Astrocyte (in vitro differentiated cells and primary cell): ENCODE data around the gene ZBTB38. TPM values are rescaled to one million over a fixed set of nuclear protein-coding genes. Genes with fewer than 3 reads are reported as not detected.

Experiments used
- DNase-seq: peaks from one replicate; pipeline ENCODE4 v3.0.0-alpha.2; 2010; ENCODE audit warnings: low read depth
- FAIRE-seq: peaks from 2 replicates; lab custom pipeline; 2011; peaks lifted over from hg19 to GRCh38; lab: Jason Lieb, UNC
- H2AFZ ChIP-seq: 2 replicates; pipeline ENCODE4 v1.6.0; 2012; ENCODE audit warnings: low read depth, low read length, inconsistent platforms
- H3K27ac ChIP-seq: 2 replicates; pipeline ENCODE4 v1.5.1; 2011; ENCODE audit warnings: low read depth, low read length, inconsistent platforms
- H3K27me3 ChIP-seq: 2 replicates; pipeline ENCODE4 v1.6.0; 2011; ENCODE audit warnings: low read length, inconsistent platforms; ENCODE audit not compliant: insufficient read depth
- H3K36me3 ChIP-seq: 2 replicates; pipeline ENCODE4 v1.5.1; 2011; ENCODE audit warnings: low read length, inconsistent platforms; ENCODE audit not compliant: insufficient read depth
- H3K4me1 ChIP-seq: 2 replicates; pipeline ENCODE4 v1.5.1; 2011; ENCODE audit warnings: low read length, inconsistent platforms; ENCODE audit not compliant: insufficient read depth
- H3K4me2 ChIP-seq: 2 replicates; pipeline ENCODE4 v1.6.0; 2012; ENCODE audit warnings: low read length, inconsistent platforms
- H3K4me3 ChIP-seq: 2 replicates; pipeline ENCODE4 v1.5.1; 2011; ENCODE audit warnings: low read depth, mild to moderate bottlenecking, low read length, inconsistent platforms; ENCODE audit not compliant: insufficient read depth
- H3K79me2 ChIP-seq: 2 replicates; pipeline ENCODE4 v1.6.0; 2012; ENCODE audit warnings: mild to moderate bottlenecking, low read length, inconsistent platforms; ENCODE audit not compliant: insufficient read depth
- H3K9ac ChIP-seq: 2 replicates; pipeline ENCODE4 v1.6.0; 2012; ENCODE audit warnings: mild to moderate bottlenecking, low read length, inconsistent platforms
- H3K9me3 ChIP-seq: 2 replicates; pipeline ENCODE4 v1.5.1; 2012; ENCODE audit warnings: low read depth, mild to moderate bottlenecking, low read length, inconsistent platforms; ENCODE audit not compliant: insufficient read depth
- H4K20me1 ChIP-seq: 2 replicates; pipeline ENCODE4 v1.6.0; 2012; ENCODE audit warnings: low read length, inconsistent platforms; ENCODE audit not compliant: insufficient read depth
- H3K27ac Mint-ChIP-seq: one replicate; pipeline ENCODE4 v1.8.0; 2021; ENCODE audit warnings: mild to moderate bottlenecking, mixed read lengths; ENCODE audit not compliant: unreplicated experiment
- H3K27me3 Mint-ChIP-seq: one replicate; pipeline ENCODE4 v1.8.0; 2021; ENCODE audit warnings: low read depth, mixed read lengths; ENCODE audit not compliant: unreplicated experiment
- H3K36me3 Mint-ChIP-seq: one replicate; pipeline ENCODE4 v1.8.0; 2021; ENCODE audit warnings: low read depth, mixed read lengths; ENCODE audit not compliant: unreplicated experiment
- H3K4me1 Mint-ChIP-seq: one replicate; pipeline ENCODE4 v1.8.0; 2021; ENCODE audit warnings: low read depth, mixed read lengths; ENCODE audit not compliant: unreplicated experiment
- H3K4me3 Mint-ChIP-seq: one replicate; pipeline ENCODE4 v1.8.0; 2021; ENCODE audit warnings: mild to moderate bottlenecking, moderate library complexity, mixed read lengths; ENCODE audit not compliant: unreplicated experiment
- H3K9me3 Mint-ChIP-seq: one replicate; pipeline ENCODE4 v1.8.0; 2021; ENCODE audit warnings: mild to moderate bottlenecking, mixed read lengths; ENCODE audit not compliant: unreplicated experiment
- CTCF ChIP-seq: IDR thresholded peaks from 2 replicates; pipeline ENCODE4 v1.5.1; 2011; ENCODE audit warnings: low read depth, mild to moderate bottlenecking, inconsistent platforms, low read length, moderate library complexity; ENCODE audit not compliant: insufficient read depth
- EZH2 ChIP-seq: IDR thresholded peaks from 2 replicates; pipeline ENCODE4 v1.6.1; 2012; ENCODE audit warnings: mild to moderate bottlenecking, low read length, inconsistent platforms; ENCODE audit not compliant: insufficient read depth
- total RNA-seq: library from RNA; stranded (reverse); gene quantifications from 2 replicates; pipeline ENCODE4 v1.2.1, GENCODE V29; 2021

ZBTB38 gene
- total RNA-seq, 1 donor from 2014 or later: 57.6 TPM

GRCh38 chr3:141412087-141412935 lies 44.0 kb downstream of the ZBTB38 start:
- no peak for FAIRE-seq

GRCh38 chr3:141412936-141413354 lies 44.6 kb downstream of the ZBTB38 start:
- Mint-ChIP-seq H3K4me3 (no peak overlapping the region), H3K4me1 (peaks cover 38% of the 10 kb centered on the region), H3K9me3 (no peaks in the 10 kb centered on the region), H3K27ac (peak overlapping the region; percentile 22), H3K27me3 (no peaks in the 10 kb centered on the region), H3K36me3 (peaks cover 36% of the 10 kb centered on the region)
- no peaks in the 10 kb centered on the region for H3K9me3 ChIP-seq
- H3K27ac ChIP-seq: peak overlapping the region; percentile 89
- H3K4me1 ChIP-seq: peaks cover 60% of the 10 kb centered on the region
- TF ChIP-seq EZH2 (no peak), CTCF (no peak)
- no peak overlapping the region for H2AFZ ChIP-seq
- no peaks in the 10 kb centered on the region for H3K27me3 ChIP-seq
- H3K79me2 ChIP-seq: peaks cover 59% of the 10 kb centered on the region
- no peaks in the 10 kb centered on the region for H4K20me1 ChIP-seq
- DNase-seq (peak; percentile 81), FAIRE-seq (no peak)
- H3K4me2 ChIP-seq: peak overlapping the region; percentile 72
- peak overlapping the region; percentile 4 for H3K4me3 ChIP-seq
- peak overlapping the region; percentile 81 for H3K9ac ChIP-seq
- H3K36me3 ChIP-seq: peaks cover 44% of the 10 kb centered on the region

More at GRCh38 chr3:141412087-141412935, 44.0 kb downstream of the ZBTB38 start:
- H3K4me3 Mint-ChIP-seq: peak overlapping the region; percentile 6
- peak overlapping the region; percentile 81 for H3K9ac ChIP-seq
- peak overlapping the region; percentile 41 for H2AFZ ChIP-seq
- peak; percentile 84 for DNase-seq
- no peaks in the 10 kb centered on the region for H3K9me3 ChIP-seq
- peak overlapping the region; percentile 88 for H3K27ac Mint-ChIP-seq
- H3K36me3 ChIP-seq: peaks cover 47% of the 10 kb centered on the region
- H3K27me3 ChIP-seq: no peaks in the 10 kb centered on the region
- H3K27ac ChIP-seq: peak overlapping the region; percentile 89
- H3K4me3 ChIP-seq: peak overlapping the region; percentile 9
- H3K36me3 Mint-ChIP-seq: peaks cover 33% of the 10 kb centered on the region
- peak overlapping the region; percentile 72 for H3K4me2 ChIP-seq
- peaks cover 64% of the 10 kb centered on the region for H3K4me1 ChIP-seq
- H3K9me3 Mint-ChIP-seq: no peaks in the 10 kb centered on the region
- H3K27me3 Mint-ChIP-seq: no peaks in the 10 kb centered on the region
- peaks cover 61% of the 10 kb centered on the region for H3K79me2 ChIP-seq
- H3K4me1 Mint-ChIP-seq: peaks cover 38% of the 10 kb centered on the region
- no peaks in the 10 kb centered on the region for H4K20me1 ChIP-seq
- no peak for TF ChIP-seq CTCF
- TF ChIP-seq EZH2: no peak
